Lower leg skin (tissue), 3 donors: ENCODE measurements around the gene PDYN.

Experiments
- CTCF ChIP-seq, 3 donors: fragments of 450-650 bp; IDR thresholded peaks; one replicate each; pipeline ENCODE4 v1.5.1; 2016; ENCODE audit warnings: antibody characterized with exemption in 3 of 3, mild to moderate bottlenecking in 3 of 3, moderate library complexity in 2 of 3
- POLR2A ChIP-seq, 2 donors: fragments of 450-650 bp; IDR thresholded peaks; one replicate each; pipeline ENCODE4 v1.6.1; 2016 to 2017; ENCODE audit warnings: antibody characterized with exemption in 2 of 2, mild to moderate bottlenecking in 1 of 2, moderate library complexity in 1 of 2

GRCh38 chr20:1994627-1995026 lies 769 bp upstream of the PDYN start:
- TF ChIP-seq CTCF (IDR thresholded peaks at IDR 0.05) (no peak), POLR2A (IDR thresholded peaks at IDR 0.05) (no peak)
